Measurements from ENCODE around the gene HTATIP2. TPM values are rescaled to one million over a fixed set of nuclear protein-coding genes. Genes with fewer than 3 reads are reported as not detected.

The HTATIP2 gene
- total and polyA plus RNA-seq, 9 of the 15 experiments (the other 6 are each of a cell fraction or from before 2014, with no cell fraction given): 48.3 to 90.9 (median 64.4) TPM

DNA sequence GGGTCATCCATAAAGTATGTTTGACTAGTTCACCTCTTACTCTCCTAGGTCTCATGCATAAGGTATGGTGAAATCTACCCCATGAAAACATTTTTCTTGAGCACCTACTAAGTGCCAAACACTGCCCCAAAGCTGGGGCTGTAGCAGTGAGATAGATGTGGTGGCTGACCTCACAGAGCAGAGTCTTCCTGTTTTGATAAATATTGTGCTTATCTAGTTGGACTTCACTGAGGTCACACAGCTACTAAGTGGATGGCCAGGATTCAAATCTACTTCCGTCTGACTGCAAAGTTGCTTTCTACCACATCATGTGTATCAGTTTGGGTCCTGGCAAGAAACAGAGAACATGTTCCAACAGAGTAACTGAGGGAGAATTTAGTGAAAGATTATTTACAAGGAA lies 6.4 kb upstream of the HTATIP2 start (continued):
- TF ChIP-seq, protein P1, sequence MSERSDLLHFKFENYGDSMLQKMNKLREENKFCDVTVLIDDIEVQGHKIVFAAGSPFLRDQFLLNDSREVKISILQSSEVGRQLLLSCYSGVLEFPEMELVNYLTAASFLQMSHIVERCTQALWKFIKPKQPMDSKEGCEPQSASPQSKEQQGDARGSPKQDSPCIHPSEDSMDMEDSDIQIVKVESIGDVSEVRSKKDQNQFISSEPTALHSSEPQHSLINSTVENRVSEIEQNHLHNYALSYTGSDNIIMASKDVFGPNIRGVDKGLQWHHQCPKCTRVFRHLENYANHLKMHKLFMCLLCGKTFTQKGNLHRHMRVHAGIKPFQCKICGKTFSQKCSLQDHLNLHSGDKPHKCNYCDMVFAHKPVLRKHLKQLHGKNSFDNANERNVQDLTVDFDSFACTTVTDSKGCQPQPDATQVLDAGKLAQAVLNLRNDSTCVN (CRISPR knock-in tag; IDR thresholded peaks at IDR 0.05): no peak
- TF ChIP-seq FOXK1 (CRISPR knock-in tag; IDR thresholded peaks at IDR 0.05; ENCODE audit: borderline replicate concordance): no peak
- TF ChIP-seq ZZZ3 (IDR thresholded peaks at IDR 0.05): no peak
- TF ChIP-seq NCOA4 (IDR thresholded peaks at IDR 0.05; ENCODE audit: partially characterized antibody): no peak
- TF ChIP-seq GTF2E2 (tag; IDR thresholded peaks at IDR 0.05): no peak
- TF ChIP-seq, protein P2, sequence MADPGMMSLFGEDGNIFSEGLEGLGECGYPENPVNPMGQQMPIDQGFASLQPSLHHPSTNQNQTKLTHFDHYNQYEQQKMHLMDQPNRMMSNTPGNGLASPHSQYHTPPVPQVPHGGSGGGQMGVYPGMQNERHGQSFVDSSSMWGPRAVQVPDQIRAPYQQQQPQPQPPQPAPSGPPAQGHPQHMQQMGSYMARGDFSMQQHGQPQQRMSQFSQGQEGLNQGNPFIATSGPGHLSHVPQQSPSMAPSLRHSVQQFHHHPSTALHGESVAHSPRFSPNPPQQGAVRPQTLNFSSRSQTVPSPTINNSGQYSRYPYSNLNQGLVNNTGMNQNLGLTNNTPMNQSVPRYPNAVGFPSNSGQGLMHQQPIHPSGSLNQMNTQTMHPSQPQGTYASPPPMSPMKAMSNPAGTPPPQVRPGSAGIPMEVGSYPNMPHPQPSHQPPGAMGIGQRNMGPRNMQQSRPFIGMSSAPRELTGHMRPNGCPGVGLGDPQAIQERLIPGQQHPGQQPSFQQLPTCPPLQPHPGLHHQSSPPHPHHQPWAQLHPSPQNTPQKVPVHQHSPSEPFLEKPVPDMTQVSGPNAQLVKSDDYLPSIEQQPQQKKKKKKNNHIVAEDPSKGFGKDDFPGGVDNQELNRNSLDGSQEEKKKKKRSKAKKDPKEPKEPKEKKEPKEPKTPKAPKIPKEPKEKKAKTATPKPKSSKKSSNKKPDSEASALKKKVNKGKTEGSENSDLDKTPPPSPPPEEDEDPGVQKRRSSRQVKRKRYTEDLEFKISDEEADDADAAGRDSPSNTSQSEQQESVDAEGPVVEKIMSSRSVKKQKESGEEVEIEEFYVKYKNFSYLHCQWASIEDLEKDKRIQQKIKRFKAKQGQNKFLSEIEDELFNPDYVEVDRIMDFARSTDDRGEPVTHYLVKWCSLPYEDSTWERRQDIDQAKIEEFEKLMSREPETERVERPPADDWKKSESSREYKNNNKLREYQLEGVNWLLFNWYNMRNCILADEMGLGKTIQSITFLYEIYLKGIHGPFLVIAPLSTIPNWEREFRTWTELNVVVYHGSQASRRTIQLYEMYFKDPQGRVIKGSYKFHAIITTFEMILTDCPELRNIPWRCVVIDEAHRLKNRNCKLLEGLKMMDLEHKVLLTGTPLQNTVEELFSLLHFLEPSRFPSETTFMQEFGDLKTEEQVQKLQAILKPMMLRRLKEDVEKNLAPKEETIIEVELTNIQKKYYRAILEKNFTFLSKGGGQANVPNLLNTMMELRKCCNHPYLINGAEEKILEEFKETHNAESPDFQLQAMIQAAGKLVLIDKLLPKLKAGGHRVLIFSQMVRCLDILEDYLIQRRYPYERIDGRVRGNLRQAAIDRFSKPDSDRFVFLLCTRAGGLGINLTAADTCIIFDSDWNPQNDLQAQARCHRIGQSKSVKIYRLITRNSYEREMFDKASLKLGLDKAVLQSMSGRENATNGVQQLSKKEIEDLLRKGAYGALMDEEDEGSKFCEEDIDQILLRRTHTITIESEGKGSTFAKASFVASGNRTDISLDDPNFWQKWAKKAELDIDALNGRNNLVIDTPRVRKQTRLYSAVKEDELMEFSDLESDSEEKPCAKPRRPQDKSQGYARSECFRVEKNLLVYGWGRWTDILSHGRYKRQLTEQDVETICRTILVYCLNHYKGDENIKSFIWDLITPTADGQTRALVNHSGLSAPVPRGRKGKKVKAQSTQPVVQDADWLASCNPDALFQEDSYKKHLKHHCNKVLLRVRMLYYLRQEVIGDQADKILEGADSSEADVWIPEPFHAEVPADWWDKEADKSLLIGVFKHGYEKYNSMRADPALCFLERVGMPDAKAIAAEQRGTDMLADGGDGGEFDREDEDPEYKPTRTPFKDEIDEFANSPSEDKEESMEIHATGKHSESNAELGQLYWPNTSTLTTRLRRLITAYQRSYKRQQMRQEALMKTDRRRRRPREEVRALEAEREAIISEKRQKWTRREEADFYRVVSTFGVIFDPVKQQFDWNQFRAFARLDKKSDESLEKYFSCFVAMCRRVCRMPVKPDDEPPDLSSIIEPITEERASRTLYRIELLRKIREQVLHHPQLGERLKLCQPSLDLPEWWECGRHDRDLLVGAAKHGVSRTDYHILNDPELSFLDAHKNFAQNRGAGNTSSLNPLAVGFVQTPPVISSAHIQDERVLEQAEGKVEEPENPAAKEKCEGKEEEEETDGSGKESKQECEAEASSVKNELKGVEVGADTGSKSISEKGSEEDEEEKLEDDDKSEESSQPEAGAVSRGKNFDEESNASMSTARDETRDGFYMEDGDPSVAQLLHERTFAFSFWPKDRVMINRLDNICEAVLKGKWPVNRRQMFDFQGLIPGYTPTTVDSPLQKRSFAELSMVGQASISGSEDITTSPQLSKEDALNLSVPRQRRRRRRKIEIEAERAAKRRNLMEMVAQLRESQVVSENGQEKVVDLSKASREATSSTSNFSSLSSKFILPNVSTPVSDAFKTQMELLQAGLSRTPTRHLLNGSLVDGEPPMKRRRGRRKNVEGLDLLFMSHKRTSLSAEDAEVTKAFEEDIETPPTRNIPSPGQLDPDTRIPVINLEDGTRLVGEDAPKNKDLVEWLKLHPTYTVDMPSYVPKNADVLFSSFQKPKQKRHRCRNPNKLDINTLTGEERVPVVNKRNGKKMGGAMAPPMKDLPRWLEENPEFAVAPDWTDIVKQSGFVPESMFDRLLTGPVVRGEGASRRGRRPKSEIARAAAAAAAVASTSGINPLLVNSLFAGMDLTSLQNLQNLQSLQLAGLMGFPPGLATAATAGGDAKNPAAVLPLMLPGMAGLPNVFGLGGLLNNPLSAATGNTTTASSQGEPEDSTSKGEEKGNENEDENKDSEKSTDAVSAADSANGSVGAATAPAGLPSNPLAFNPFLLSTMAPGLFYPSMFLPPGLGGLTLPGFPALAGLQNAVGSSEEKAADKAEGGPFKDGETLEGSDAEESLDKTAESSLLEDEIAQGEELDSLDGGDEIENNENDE (IDR thresholded peaks at IDR 0.05; ENCODE audit: low read depth, low read length): no peak
- TF ChIP-seq SIN3A (IDR thresholded peaks at IDR 0.05; ENCODE audit: borderline replicate concordance in 2 of 2, control insufficient read depth in 1 of 2, low read depth in 2 of 2, low read length in 2 of 2): no peak
- no peak for TF ChIP-seq BCL6 (CRISPR knock-in tag; IDR thresholded peaks at IDR 0.05)
- TF ChIP-seq, protein P3, sequence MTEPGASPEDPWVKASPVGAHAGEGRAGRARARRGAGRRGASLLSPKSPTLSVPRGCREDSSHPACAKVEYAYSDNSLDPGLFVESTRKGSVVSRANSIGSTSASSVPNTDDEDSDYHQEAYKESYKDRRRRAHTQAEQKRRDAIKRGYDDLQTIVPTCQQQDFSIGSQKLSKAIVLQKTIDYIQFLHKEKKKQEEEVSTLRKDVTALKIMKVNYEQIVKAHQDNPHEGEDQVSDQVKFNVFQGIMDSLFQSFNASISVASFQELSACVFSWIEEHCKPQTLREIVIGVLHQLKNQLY (CRISPR knock-in tag; conservative IDR thresholded peaks at IDR 0.05): no peak
- TF ChIP-seq TRIM24 (IDR thresholded peaks at IDR 0.05): 0 out of 4 replicates have a peak, but pooled peaks of 1 of the 2 experiments have one; percentile 31
- TF ChIP-seq ERF (CRISPR knock-in tag; IDR thresholded peaks at IDR 0.05): no peak
- TF ChIP-seq ZEB2 (IDR thresholded peaks at IDR 0.05): no peak
- no peak for TF ChIP-seq NR2C2 (CRISPR knock-in tag; IDR thresholded peaks at IDR 0.05)
- peak; percentile 74 for TF ChIP-seq NR2C2 (tag; IDR thresholded peaks at IDR 0.05)
- no peak for TF ChIP-seq RBBP5 (IDR thresholded peaks at IDR 0.05; ENCODE audit: borderline replicate concordance, insufficient read depth, low read length, poor library complexity, severe bottlenecking)
- no peak for TF ChIP-seq MECOM (CRISPR knock-in tag; IDR thresholded peaks at IDR 0.05)

All from K562 (cell line).